RPMI8226 (cell line): ENCODE data around the gene TAC4.

ENCODE experiments used
- DNase-seq: peaks from one replicate; pipeline ENCODE4 v3.0.0-alpha.2; 2015

Gene TAC4

DNA sequence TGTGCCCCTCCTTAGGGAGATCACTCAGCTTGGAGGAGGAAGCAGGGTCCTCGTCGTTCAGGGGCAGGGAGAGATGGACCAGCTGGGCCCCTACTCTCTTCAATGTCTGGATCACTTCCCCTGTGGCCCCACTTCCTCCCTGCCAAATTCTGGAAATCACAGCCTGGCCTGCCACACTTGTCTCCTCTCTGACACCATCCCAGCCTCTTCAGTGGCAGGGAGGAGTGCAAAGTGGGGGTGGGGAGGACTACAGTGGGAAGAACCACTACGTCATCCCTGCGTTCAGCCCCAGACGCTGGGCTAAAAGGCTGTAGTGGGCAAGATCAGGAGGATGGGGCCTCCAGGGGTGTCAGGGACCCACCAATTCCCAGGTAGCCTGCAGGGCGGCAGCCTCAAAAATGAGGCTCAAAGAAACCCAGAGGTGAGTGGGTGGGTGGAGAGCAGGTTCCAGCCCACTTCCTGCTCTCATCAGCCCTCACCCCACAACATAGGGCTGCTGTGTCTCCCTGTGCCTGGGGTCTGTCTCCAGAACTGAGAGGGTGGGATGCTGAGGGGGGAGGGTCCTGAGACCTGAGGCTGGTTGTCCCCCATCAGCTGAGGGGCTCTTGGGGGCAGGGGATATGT is 25.0 kb upstream of the TAC4 start:
- no peak for DNase-seq

DNA sequence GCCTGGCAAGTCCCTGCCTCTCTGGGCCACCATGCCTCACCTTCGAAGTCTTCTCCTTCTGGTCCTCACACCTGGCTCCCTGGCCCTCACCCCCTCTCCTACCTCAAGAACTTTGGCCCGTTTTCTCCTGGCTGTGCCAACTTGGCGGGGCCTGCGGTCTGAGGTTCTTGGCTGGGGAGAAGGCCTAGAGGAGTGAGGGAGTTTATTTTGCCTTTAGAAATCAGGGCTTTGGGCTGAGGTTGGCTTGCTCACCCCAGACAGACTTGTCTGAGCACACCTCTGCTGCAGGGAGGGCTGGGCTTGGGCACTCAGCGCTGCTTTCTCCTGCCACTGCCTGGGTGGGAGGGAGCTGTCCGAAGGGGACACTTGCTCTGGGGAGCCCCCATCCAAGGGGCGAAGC is 23.3 kb upstream of the TAC4 start:
- peak; percentile 25 for DNase-seq

DNA sequence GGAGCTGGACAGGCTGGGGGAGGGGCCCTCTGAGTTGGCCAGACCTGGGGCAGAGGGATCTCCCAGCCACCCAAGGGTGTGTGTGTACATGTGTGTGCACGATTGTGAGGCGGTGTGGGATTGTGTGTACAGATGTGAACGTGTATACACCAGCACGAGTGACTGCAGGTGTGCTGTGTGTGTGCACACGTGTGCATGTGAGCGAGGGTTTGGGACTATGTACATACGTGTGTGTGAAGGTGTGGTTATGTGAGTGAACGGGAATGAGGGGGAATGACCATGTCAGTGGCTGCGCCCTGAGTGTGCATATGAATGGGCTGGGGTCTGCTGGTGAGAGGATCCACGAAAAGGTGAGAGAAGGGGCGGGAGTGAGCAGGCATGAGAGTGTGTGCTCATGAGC is 22.4 kb upstream of the TAC4 start:
- no peak for DNase-seq

DNA sequence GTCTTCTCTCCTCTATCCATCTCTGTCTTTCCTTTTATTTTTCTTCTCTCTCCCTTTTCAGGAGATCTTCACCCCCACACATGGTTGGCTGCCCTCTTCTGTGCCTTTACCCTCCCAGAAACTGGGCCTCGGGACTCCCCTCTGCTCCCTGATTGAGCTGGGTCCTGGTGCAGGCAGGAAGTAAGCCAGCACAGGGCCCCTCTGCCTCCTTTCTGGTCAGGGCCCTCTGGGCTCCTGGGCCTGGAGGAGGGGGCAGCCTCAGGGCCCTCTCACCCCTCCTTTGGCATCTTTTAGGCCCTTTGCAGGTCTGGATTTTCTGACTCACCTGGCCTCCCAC is 21.1 kb upstream of the TAC4 start:
- no peak for DNase-seq

DNA sequence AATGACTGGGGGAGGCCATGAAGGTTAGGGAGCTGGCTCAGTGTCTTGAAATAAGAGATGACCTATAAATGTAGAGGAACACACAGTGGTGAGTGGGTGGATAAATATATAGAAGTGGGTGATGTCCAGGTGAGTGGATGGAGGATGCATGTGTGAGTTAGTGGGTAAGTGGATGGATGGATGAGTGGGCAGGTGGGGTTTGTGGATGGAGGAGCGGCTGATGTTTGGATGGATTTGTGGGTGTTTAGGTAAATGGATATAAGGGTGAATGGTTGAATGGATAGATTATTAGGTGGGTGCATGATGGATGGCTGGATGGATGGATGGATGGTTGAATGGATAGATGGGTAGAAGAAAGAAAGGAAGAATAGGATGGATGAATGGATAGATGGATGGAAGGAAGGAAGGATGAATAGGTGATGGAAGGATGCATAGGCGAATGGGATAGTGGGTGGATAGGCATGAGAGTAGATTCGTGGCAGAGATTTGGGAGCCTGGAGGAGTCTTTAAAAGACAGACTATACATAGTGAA is 19.1 kb upstream of the TAC4 start:
- no peak for DNase-seq

DNA sequence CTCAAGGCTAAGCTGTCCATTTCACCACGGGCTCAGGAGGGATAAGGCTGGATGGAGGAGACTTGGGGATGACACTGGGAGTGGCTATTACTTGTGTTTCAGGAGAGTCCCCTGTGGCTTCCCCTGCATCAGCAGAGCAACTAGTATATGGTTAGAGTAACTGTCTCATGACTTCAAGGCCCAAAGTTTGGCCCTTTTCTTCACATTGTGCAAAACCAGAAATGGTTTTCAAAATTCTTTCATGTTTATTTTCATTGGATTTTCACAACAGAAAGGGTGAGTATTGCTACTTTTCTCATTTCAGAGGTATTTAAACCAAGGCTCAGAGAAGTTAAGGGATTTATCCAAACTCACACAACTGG is 18.1 kb upstream of the TAC4 start:
- DNase-seq, result no peak

- peak; percentile 32 for DNase-seq
These were observed 15.0 kb upstream of the TAC4 start for GRCh38 chr17:49862781-49863331.

DNA sequence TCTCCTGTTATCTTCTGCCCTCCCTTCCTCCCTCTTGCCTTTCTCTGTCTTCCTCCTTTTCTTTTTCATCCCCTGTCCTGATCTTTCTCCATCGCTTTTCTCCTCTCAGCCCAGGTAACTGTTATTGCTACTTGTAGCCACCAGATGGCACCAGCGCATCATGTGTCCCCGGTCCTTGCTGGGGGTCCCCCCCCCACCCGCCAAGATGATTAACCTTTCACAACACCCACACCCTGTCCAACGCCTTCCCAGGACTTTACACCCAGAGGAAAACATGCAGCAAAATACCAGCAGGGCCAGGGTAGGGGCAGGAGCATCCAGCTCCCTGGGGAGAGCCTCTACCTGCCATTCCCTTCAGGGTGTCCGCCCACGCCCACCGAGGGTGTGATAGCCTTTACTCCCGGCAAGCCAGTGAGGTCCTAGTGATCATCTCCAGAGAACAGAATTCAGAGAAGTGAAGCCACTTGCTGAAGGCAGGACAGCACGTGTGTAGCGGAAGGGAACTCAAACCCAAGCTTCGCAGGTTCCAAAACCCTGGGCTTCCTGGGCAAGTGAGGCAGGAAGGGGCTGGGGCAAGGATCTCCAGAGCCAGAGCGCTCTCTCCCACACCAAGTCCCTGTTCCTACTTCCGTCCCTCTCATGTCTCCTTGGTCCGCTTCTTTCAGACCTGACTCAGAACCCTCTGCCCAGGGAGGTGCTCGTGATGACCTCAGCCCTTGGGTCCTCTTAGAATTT is 13.4 kb upstream of the TAC4 start:
- DNase-seq, result peak; percentile 47

DNA sequence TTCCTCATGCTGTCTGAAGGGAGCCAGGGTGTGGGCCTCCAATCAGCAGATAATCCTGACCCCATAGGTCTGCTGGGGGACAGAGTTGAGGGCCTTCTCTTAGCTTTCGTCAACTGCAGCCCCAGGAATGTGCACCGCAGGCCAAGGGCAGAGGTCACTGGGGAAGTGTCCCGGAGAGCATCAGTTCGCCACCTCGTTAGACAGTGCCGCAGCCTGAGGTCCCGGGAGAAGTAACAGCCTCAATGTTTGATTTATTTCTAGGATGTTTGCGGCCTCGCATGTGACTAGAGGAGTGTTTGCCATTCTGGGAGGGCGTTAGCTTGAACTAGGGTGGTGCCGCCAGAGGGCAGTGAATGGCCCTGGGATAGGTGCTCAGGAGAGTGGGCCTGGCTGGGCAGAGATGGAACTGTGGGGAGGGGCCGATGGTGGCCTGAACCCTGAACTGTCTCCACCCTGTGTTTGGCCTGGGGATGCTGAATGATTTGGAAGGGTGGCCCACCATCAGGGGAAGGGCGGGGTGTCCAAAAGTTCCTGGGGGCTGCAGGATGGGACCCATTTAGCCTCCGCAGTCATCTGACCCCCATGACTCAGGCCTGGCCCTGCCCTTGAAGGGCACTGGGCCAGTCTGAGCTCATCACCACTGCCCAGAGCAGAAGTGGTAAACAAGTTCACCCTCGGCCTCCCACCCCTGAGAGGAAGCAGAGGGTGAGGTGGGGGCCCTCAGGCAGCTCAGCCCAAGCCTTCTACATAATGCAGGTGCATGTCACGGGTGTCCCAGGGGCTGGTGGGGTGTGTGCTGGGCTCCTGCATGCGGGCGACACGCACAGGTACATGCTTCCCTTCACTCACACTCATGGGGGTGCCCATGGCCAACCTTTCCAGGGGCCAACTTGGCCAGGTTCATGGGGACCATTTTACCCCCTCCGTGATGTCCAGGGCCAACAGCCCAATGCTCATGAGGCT is 12.4 kb upstream of the TAC4 start:
- DNase-seq, result no peak

DNA sequence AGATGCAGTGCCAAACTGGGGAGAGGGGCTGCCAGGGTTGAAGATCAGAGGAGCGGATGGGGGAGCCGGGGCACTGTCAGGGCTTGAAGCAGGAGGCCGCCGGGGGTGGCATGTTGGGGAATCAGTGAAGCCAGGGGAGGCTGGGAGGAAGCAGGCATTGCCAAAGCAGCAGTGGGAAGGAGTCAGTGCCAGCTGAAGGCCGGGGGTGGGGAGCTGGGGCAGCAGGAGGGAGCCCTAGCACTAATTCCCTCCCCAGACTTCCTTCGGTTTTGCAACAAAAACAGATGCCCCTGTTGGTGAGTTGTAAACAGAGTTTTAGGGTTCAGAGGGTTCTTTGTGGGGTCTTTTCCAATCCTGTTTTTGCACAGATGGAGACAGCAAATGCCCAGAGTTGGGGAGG is 10.9 kb upstream of the TAC4 start:
- no peak for DNase-seq

DNA sequence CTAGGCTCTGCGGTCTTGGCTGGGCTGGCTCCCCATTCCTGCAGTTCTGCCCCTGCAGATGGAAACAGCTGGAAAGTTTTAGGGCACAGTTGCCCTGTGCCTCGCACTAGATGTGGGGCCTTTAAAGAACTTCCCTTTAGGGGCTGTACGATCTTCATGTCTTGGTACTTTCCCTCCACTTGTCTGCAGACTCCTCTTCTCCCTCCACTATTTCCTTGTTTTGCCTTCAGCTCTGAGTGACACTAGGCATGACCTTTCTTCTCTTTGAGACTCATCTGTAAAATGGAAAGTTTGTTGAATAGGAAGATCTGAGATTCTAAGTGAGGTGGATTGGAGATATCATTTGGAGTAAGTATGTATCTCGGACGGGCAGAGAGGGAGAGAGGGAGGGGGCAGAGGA is 6.3 kb upstream of the TAC4 start:
- no peak for DNase-seq

GRCh38 chr17:49853470-49854015 is 5.7 kb upstream of the TAC4 start:
- DNase-seq, result no peak

- DNase-seq, result peak; percentile 40
These were observed 3.8 kb upstream of the TAC4 start for GRCh38 chr17:49851387-49852291.

DNA sequence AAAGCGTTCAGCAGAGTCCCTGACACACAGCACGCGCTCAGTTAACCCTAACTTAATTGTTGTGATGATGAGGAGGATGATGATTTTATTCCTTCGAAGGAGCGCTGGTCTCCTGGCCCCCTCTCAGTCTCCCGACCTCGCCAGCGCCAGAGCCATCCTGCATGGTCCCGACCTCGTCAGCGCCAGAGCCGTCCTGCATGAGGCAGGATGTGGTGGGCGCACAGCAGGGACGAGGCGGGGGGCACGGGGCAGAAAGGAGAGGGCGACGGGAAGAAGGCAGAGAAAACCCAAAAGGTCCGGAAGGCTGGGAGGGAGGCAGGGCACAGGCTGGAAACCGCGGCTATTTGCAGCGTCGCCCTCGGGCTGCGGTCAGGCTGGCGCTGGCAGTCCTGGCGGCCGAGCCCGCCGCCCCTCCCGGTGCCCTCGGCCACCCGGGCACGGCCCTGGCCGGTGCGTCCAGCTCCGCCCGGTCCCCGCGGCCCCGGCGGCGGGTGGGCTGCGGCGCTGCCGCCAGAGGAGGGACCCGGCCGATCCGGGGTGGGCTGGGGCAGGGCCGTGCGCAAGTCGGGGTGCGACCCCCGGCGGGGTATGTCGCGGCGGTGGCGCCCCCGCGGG is 3.0 kb upstream of the TAC4 start:
- no peak for DNase-seq

DNA sequence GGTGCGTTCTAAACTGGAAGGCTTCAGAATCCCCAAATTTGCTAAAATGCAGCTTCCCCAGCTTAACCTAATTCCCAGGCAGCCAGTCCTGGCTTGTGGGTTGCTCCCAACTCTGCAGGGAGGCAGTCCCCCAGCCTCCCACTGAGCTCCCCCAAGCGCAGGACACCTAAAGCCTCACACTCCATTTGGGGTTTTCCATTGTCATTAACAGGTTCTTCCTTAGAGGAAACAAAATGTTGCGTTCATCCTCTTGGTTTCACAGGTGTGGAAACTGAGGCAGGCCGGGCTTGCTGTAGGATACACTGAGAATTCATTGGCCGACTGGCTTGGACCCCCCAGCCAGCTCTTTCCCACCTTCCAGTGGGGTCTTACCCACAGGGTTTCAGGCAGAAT is 2.3 kb upstream of the TAC4 start:
- DNase-seq, result no peak

DNA sequence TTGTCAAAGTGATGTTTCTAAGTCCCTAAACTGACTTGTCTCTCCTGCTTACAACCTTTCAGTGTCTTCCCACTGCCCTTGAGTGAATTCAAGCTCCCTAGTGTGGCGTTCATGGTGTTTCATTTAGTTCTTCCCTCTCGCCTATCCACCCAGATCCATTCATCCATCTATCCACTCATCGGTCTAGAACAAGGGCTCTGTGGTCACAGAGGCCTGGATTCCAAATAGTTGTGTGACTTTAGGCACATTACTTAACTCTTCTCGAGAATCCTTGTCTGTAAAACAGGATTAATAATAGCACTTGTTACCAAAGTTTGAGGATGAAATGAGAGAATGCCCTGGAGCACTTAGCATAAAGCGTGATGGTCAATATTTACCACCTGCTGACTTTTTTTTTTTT is 870 bp upstream of the TAC4 start:
- DNase-seq, result no peak

DNA sequence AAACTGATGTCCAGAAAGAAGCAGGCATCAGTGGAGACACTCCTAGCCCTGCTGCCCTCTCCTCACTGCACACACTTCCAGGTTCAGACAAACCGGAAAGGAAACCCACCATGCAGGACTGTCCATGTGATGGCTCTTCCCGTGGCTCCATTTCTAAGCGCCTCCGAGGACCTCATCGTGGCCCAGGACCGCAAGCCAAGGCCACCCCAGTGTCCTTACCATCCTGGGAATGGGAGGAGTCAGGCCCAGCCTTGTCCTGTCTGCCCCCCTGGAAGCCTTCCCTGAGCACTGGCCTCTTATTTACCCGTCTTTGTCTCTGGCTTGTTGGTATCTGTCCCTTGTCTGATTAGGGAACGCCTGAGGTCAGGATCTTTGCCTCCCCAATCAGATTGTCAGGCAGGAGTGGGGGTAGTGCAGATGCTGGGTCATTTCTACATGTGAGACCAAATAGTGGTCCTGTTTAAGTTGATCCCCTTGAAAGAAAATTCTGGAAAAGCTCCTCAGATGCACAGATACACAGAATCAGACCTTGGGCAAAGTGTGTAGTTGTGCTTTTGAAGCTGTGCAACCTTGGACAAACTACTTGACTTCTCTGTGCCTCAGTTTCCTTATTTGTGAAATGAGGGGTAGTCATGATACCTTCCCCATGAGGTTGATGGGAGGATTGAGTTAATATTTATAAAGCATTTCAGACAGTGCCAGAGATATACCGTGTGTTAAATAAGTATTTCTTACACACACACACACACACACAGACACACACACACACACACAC is 744 bp downstream of the TAC4 start:
- no peak for DNase-seq

DNA sequence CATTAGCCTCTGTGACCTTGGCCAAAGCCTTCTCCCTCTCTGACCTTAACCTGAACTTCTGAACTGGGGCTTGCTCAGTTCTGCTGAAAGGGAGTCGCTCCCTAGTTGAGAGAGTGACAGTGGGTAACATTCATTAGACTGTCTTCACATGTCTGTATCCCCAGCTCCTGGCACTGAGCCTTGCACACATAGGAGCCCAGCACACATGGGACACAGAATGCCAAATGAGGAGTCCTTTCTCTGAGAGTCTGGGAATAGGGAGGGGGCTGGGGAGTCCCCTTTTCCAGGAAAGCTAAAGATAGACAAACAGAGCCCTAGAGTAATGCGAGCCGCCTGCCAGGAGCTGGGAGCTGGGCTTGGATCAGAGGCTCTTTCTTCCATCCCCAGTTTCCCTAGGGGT is 2.5 kb downstream of the TAC4 start:
- DNase-seq, result no peak

DNA sequence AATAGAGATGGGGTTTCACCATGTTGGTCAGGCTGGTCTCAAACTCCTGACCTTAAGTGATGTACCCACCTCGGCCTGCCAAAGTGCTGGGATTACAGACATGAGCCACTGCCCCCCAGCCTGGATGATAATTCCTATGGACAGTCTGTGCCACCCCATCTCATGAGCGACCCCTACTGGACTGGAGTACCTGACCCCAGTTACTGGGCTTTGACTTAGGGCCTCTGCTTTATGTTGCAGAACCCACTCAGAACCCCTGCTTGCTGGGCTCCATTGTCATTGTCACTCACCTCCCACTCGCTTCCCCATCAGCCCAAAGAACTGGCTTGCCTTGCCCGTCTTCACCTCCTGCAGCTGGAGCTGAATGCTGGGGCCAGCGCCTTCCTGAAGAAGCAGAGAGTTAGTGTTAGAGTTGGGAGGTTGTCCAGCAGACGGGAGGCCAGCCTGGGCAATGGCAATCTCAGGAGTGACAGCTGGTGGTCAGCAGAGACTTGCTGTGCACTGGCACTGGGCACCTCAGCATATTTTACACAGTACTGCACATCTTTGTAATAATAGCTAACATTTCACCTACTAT is 4.0 kb downstream of the TAC4 start:
- peak; percentile 27 for DNase-seq

GRCh38 chr17:49842846-49843245 is 5.0 kb downstream of the TAC4 start:
- DNase-seq, result no peak
